ENCODE data around the gene EPB41L4B.

Gene EPB41L4B

DNA sequence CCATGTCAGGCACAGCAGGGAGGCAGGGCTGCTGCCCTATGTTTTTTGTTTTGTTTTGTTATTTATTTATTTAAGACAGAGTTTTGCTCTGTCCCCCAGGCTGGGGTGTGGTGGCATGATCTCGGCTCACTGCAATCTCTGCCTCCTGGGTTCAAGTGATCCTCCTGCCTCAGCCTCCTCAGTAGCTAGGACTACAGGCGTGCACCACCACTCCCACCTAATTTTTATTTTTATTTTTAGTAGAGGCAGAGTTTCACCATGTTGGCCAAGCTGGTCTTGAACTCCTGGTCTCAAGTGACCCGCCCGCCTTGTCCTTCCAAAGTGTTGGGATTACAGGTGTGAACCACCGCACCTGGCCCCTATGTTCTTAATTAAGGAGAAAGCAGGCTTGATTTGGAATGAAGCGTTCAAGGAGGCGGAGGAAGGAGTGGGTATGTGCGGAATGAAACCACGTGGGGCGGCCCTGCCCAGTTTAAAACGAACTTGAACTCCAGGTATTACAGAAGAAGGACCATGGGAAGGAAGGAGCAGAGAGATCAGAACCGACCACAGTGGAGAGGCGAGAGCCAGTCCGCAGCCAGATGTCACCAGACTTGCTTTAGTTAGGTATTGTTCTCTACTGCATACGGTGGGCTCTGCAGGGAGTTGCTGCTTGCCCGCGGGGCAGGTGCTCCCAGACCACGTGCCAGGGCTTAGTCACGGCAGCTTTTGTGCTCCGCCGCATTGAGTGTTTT lies 34.9 kb upstream of the EPB41L4B start:
- no peaks in the 10 kb centered on the region for H3K9me3 ChIP-seq (ENCODE audit: control insufficient read depth, low read length)

DNA sequence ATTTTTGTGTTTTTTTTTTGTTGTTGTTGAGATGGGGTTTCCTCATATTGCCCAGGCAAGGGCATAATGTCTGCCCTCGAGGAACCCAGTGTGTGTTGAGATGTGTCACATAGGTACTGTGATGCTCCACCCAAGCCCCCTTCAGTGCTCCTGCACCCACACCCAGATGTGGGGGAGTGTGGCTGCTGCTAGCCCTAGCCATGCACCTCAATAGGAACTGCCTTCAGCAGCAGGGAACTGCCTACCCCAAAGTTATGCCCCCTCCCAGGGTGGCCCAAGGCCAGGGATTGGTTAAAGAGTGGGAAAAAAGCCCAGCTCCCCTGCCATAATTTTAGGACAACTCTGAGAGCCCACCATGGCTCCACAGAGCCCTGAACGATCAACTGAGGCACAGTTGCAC lies 33.3 kb upstream of the EPB41L4B start:
- H3K9me3 ChIP-seq (ENCODE audit: control insufficient read depth, low read length): no peaks in the 10 kb centered on the region
- no peak overlapping the region for H3K27ac ChIP-seq (ENCODE audit: low read length, poor library complexity, severe bottlenecking)
- no peak overlapping the region for H3K4me2 ChIP-seq (ENCODE audit: low read length, poor library complexity, severe bottlenecking)
- peaks cover 6 to 53% of the 10 kb centered on the region in 2 experiments for H3K27me3 ChIP-seq (ENCODE audit: control insufficient read depth in 1 of 2, insufficient read depth in 1 of 2, low read length in 2 of 2)
- H3K79me1 ChIP-seq (replicated peaks; ENCODE audit: low read length, poor library complexity, severe bottlenecking): no peaks in the 10 kb centered on the region
- H3K4me1 ChIP-seq (ENCODE audit: control insufficient read depth, insufficient read depth, low read depth, low read length): no peaks in the 10 kb centered on the region
- H2BK5ac ChIP-seq (ENCODE audit: low read depth, low read length, poor library complexity, severe bottlenecking): no peak overlapping the region
- H4K8ac ChIP-seq (ENCODE audit: low read length): no peak overlapping the region
- no peak overlapping the region for H3K23ac ChIP-seq (ENCODE audit: low read length in 2 of 2)
- H2BK15ac ChIP-seq (ENCODE audit: low read depth, poor library complexity, severe bottlenecking): no peak overlapping the region
- H2AFZ ChIP-seq (ENCODE audit: low read depth, low read length): no peak overlapping the region
- H3K4ac ChIP-seq (ENCODE audit: low read depth in 1 of 2, low read length in 2 of 2): no peak overlapping the region
- H3K14ac ChIP-seq (ENCODE audit: low read length in 2 of 2): no peak overlapping the region
- 70% methylated on average over 2 of the region's 2 CpGs for WGBS
- H2AK5ac ChIP-seq (ENCODE audit: low read length, severe bottlenecking): no peak overlapping the region
- peak overlapping the region; percentile 34 for H4K91ac ChIP-seq (ENCODE audit: low read length)
- H3K9ac ChIP-seq (ENCODE audit: low read length): no peak overlapping the region
- DNase-seq: no peak
- H3K4me3 ChIP-seq (ENCODE audit: insufficient read depth in 1 of 2, low read depth in 1 of 2, low read length in 2 of 2): no peak overlapping the region
- H3K18ac ChIP-seq (ENCODE audit: low read depth in 1 of 2, low read length in 2 of 2): no peak overlapping the region
- no peak overlapping the region for H2BK120ac ChIP-seq (ENCODE audit: low read depth, low read length)
- H2BK12ac ChIP-seq (ENCODE audit: low read length in 2 of 2): no peak overlapping the region
- no peaks in the 10 kb centered on the region for H3K36me3 ChIP-seq (ENCODE audit: control insufficient read depth in 1 of 2, insufficient read depth in 2 of 2, low read depth in 1 of 2, low read length in 2 of 2)

More for the DNA sequence above, 34.9 kb upstream of the EPB41L4B start:
- Histone ChIP-seq H3K4me3 (ENCODE audit: insufficient read depth in 1 of 2, low read depth in 1 of 2, low read length in 2 of 2) (no peak overlapping the region), H2BK120ac (ENCODE audit: low read depth, low read length) (no peak overlapping the region), H3K14ac (ENCODE audit: low read length in 2 of 2) (no peak overlapping the region), H3K27me3 (ENCODE audit: control insufficient read depth in 1 of 2, insufficient read depth in 1 of 2, low read length in 2 of 2) (peaks cover 6 to 59% of the 10 kb centered on the region in 2 experiments), H3K36me3 (ENCODE audit: control insufficient read depth in 1 of 2, insufficient read depth in 2 of 2, low read depth in 1 of 2, low read length in 2 of 2) (no peaks in the 10 kb centered on the region), H3K23ac (ENCODE audit: low read length in 2 of 2) (no peak overlapping the region), H3K9ac (ENCODE audit: low read length) (no peak overlapping the region), H3K79me1 (replicated peaks; ENCODE audit: low read length, poor library complexity, severe bottlenecking) (no peaks in the 10 kb centered on the region), H2AK5ac (ENCODE audit: low read length, severe bottlenecking) (no peak overlapping the region), H4K91ac (ENCODE audit: low read length) (no peak overlapping the region), H3K18ac (ENCODE audit: low read depth in 1 of 2, low read length in 2 of 2) (no peak overlapping the region), H3K27ac (ENCODE audit: low read length, poor library complexity, severe bottlenecking) (no peak overlapping the region), H3K4me2 (ENCODE audit: low read length, poor library complexity, severe bottlenecking) (no peak overlapping the region), H2BK15ac (ENCODE audit: low read depth, poor library complexity, severe bottlenecking) (no peak overlapping the region), H2BK5ac (ENCODE audit: low read depth, low read length, poor library complexity, severe bottlenecking) (no peak overlapping the region), H2BK12ac (ENCODE audit: low read length in 2 of 2) (no peak overlapping the region), H3K4ac (ENCODE audit: low read depth in 1 of 2, low read length in 2 of 2) (no peak overlapping the region), H3K4me1 (ENCODE audit: control insufficient read depth, insufficient read depth, low read depth, low read length) (no peaks in the 10 kb centered on the region), H2AFZ (ENCODE audit: low read depth, low read length) (no peak overlapping the region), H4K8ac (ENCODE audit: low read length) (no peak overlapping the region)
- DNase-seq: no peak
- 64% methylated on average over 20 of the region's 21 CpGs for WGBS

DNA sequence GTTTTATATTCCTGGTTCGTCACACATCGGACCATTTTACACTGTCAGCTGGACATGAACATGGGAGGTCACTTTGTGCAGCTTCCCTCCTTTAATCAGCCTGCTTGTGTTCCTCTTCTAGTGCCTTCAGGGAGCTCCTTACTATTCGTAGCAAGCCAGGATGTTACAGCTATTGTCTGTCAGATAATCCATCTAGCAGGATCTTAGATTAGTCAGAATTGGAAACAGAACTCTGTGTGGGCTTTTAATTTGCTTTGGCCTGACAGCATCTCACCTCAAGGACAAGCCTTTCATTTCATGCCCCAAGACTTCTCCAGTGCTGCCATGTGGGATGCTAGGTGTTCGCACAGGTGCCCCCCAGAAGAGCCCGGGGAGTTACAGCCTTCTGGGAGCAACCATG lies 30.2 kb upstream of the EPB41L4B start:
- H3K23ac ChIP-seq (ENCODE audit: low read length in 2 of 2): no peak overlapping the region

DNA sequence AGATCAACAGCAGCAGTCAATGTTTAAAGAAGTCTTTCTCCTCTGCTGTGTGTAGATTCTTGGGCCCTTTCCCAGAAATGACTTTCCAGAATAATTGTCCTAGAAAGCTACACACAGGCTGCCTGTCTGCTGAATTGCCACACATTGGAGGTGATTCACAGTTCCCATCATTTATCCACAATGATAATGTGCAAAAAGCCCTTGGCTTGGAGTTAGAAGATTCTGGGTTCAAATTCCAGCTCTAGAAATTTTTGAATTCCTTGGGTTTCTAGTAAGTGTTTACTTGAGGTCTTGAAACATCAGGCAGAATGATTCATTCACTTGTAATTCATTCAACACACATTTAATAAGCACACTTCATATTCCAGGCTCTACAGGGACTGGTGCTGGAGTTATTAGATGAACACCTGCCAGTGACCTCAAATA lies 28.6 kb upstream of the EPB41L4B start:
- no peak overlapping the region for H2BK120ac ChIP-seq (ENCODE audit: low read depth, low read length)
- no peak overlapping the region for H2AK5ac ChIP-seq (ENCODE audit: low read length, severe bottlenecking)
- no peak overlapping the region for H3K14ac ChIP-seq (ENCODE audit: low read length in 2 of 2)
- H2BK5ac ChIP-seq (ENCODE audit: low read depth, low read length, poor library complexity, severe bottlenecking): no peak overlapping the region
- H3K9ac ChIP-seq (ENCODE audit: low read length): no peak overlapping the region
- no peak overlapping the region for H4K91ac ChIP-seq (ENCODE audit: low read length)
- no peak overlapping the region for H2BK12ac ChIP-seq (ENCODE audit: low read length in 2 of 2)
- H3K27me3 ChIP-seq (ENCODE audit: control insufficient read depth in 1 of 2, insufficient read depth in 1 of 2, low read length in 2 of 2): peaks cover 6 to 70% of the 10 kb centered on the region in 2 experiments
- no peaks in the 10 kb centered on the region for H3K79me1 ChIP-seq (replicated peaks; ENCODE audit: low read length, poor library complexity, severe bottlenecking)
- no peaks in the 10 kb centered on the region for H3K9me3 ChIP-seq (ENCODE audit: control insufficient read depth, low read length)
- H3K4ac ChIP-seq (ENCODE audit: low read depth in 1 of 2, low read length in 2 of 2): no peak overlapping the region
- no peak overlapping the region for H3K4me2 ChIP-seq (ENCODE audit: low read length, poor library complexity, severe bottlenecking)
- no peak overlapping the region for H2AFZ ChIP-seq (ENCODE audit: low read depth, low read length)
- peak; percentile 32 for DNase-seq
- H3K36me3 ChIP-seq (ENCODE audit: control insufficient read depth in 1 of 2, insufficient read depth in 2 of 2, low read depth in 1 of 2, low read length in 2 of 2): no peaks in the 10 kb centered on the region
- H3K4me1 ChIP-seq (ENCODE audit: control insufficient read depth, insufficient read depth, low read depth, low read length): peaks cover 4% of the 10 kb centered on the region
- H3K23ac ChIP-seq (ENCODE audit: low read length in 2 of 2): no peak overlapping the region
- H3K27ac ChIP-seq (ENCODE audit: low read length, poor library complexity, severe bottlenecking): no peak overlapping the region
- no peak overlapping the region for H3K18ac ChIP-seq (ENCODE audit: low read depth in 1 of 2, low read length in 2 of 2)
- H3K4me3 ChIP-seq (ENCODE audit: insufficient read depth in 1 of 2, low read depth in 1 of 2, low read length in 2 of 2): no peak overlapping the region
- H4K8ac ChIP-seq (ENCODE audit: low read length): no peak overlapping the region
- H2BK15ac ChIP-seq (ENCODE audit: low read depth, poor library complexity, severe bottlenecking): no peak overlapping the region

More for the DNA sequence above, 30.2 kb upstream of the EPB41L4B start:
- Histone ChIP-seq H3K4me3 (ENCODE audit: insufficient read depth in 1 of 2, low read depth in 1 of 2, low read length in 2 of 2) (no peak overlapping the region), H2BK120ac (ENCODE audit: low read depth, low read length) (no peak overlapping the region), H3K27ac (ENCODE audit: low read length, poor library complexity, severe bottlenecking) (no peak overlapping the region), H3K79me1 (replicated peaks; ENCODE audit: low read length, poor library complexity, severe bottlenecking) (no peaks in the 10 kb centered on the region), H3K27me3 (ENCODE audit: control insufficient read depth in 1 of 2, insufficient read depth in 1 of 2, low read length in 2 of 2) (peaks cover 6 to 67% of the 10 kb centered on the region in 2 experiments), H2BK15ac (ENCODE audit: low read depth, poor library complexity, severe bottlenecking) (no peak overlapping the region), H3K14ac (ENCODE audit: low read length in 2 of 2) (no peak overlapping the region), H3K4me2 (ENCODE audit: low read length, poor library complexity, severe bottlenecking) (no peak overlapping the region), H3K36me3 (ENCODE audit: control insufficient read depth in 1 of 2, insufficient read depth in 2 of 2, low read depth in 1 of 2, low read length in 2 of 2) (no peaks in the 10 kb centered on the region), H3K4ac (ENCODE audit: low read depth in 1 of 2, low read length in 2 of 2) (no peak overlapping the region), H3K9ac (ENCODE audit: low read length) (no peak overlapping the region), H3K4me1 (ENCODE audit: control insufficient read depth, insufficient read depth, low read depth, low read length) (no peaks in the 10 kb centered on the region), H3K9me3 (ENCODE audit: control insufficient read depth, low read length) (no peaks in the 10 kb centered on the region), H2BK5ac (ENCODE audit: low read depth, low read length, poor library complexity, severe bottlenecking) (no peak overlapping the region), H3K18ac (ENCODE audit: low read depth in 1 of 2, low read length in 2 of 2) (no peak overlapping the region), H4K8ac (ENCODE audit: low read length) (no peak overlapping the region), H2BK12ac (ENCODE audit: low read length in 2 of 2) (no peak overlapping the region), H2AFZ (ENCODE audit: low read depth, low read length) (no peak overlapping the region), H4K91ac (ENCODE audit: low read length) (no peak overlapping the region), H2AK5ac (ENCODE audit: low read length, severe bottlenecking) (no peak overlapping the region)
- DNase-seq: no peak
- 90% methylated on average over 4 of the region's 5 CpGs for WGBS

Data from mesenchymal stem cell (in vitro differentiated cells and primary cell).